ENCODE data around the gene CTNND2.

DNA sequence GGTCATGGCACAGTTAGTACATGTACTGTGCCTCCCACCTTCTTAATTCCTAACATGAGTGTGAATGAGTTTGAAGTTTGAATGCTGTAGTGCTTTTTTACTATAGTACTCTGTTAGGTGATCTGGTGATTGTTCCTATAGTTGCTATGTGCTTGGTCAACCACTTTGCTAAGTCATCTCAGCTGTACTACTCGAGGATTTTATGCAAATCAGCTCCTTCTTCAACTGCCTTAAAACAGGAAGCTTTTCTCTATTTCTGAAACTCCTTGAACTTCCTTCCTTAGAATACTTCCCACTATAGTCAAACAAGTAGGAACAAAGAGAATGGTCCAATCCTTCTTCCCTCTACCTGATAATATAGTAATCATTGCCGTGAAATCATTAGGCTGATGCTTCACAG, 219.6 kb downstream of the CTNND2 start:
- TF ChIP-seq, protein P1, sequence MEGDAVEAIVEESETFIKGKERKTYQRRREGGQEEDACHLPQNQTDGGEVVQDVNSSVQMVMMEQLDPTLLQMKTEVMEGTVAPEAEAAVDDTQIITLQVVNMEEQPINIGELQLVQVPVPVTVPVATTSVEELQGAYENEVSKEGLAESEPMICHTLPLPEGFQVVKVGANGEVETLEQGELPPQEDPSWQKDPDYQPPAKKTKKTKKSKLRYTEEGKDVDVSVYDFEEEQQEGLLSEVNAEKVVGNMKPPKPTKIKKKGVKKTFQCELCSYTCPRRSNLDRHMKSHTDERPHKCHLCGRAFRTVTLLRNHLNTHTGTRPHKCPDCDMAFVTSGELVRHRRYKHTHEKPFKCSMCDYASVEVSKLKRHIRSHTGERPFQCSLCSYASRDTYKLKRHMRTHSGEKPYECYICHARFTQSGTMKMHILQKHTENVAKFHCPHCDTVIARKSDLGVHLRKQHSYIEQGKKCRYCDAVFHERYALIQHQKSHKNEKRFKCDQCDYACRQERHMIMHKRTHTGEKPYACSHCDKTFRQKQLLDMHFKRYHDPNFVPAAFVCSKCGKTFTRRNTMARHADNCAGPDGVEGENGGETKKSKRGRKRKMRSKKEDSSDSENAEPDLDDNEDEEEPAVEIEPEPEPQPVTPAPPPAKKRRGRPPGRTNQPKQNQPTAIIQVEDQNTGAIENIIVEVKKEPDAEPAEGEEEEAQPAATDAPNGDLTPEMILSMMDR (IDR thresholded peaks at IDR 0.05) = no peak
- TF ChIP-seq RAD21 (IDR thresholded peaks at IDR 0.05; ENCODE audit: low read length) = no peak
- TF ChIP-seq MAX (IDR thresholded peaks at IDR 0.05; ENCODE audit: low read depth) = no peak
- no peak for TF ChIP-seq YY1 (IDR thresholded peaks at IDR 0.05; ENCODE audit: low read depth)
- TF ChIP-seq EZH2phosphoT487 (IDR thresholded peaks at IDR 0.05; ENCODE audit: borderline replicate concordance, low read depth) = no peak
- TF ChIP-seq, protein P2, sequence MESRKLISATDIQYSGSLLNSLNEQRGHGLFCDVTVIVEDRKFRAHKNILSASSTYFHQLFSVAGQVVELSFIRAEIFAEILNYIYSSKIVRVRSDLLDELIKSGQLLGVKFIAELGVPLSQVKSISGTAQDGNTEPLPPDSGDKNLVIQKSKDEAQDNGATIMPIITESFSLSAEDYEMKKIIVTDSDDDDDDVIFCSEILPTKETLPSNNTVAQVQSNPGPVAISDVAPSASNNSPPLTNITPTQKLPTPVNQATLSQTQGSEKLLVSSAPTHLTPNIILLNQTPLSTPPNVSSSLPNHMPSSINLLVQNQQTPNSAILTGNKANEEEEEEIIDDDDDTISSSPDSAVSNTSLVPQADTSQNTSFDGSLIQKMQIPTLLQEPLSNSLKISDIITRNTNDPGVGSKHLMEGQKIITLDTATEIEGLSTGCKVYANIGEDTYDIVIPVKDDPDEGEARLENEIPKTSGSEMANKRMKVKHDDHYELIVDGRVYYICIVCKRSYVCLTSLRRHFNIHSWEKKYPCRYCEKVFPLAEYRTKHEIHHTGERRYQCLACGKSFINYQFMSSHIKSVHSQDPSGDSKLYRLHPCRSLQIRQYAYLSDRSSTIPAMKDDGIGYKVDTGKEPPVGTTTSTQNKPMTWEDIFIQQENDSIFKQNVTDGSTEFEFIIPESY (IDR thresholded peaks at IDR 0.05; ENCODE audit: borderline replicate concordance, low read depth) = no peak
- TF ChIP-seq MXI1 (IDR thresholded peaks at IDR 0.05; ENCODE audit: low read depth, low read length) = no peak
- no peak for TF ChIP-seq JUND (IDR thresholded peaks at IDR 0.05)
- no peak for TF ChIP-seq RXRA (IDR thresholded peaks at IDR 0.05; ENCODE audit: borderline replicate concordance, low read depth)
- no peak for TF ChIP-seq RCOR1 (IDR thresholded peaks at IDR 0.05; ENCODE audit: low read length)
- no peak for TF ChIP-seq SMC3 (IDR thresholded peaks at IDR 0.05; ENCODE audit: low read depth, low read length)
- no peak for TF ChIP-seq POLR2AphosphoS5 (IDR thresholded peaks at IDR 0.05; ENCODE audit: low read depth, low read length)

All from SK-N-SH (cell line).